Kidney epithelial cell (primary cell): Measurements from ENCODE around the gene ETV3. TPM values are rescaled to one million over a fixed set of nuclear protein-coding genes. Genes with fewer than 3 reads are reported as not detected.
A peak's percentile ranks its signal among the peaks of the same experiment; 100 is the strongest.

Experiments
- DNase-seq: peaks from one replicate; pipeline ENCODE4 v3.0.0-alpha.2; 2010; ENCODE audit warnings: low read depth
- H3K27me3 ChIP-seq: 2 replicates; pipeline ENCODE4 v1.6.0; 2011; ENCODE audit warnings: low read length; ENCODE audit not compliant: control insufficient read depth, insufficient read depth
- H3K36me3 ChIP-seq: 2 replicates; pipeline ENCODE4 v1.5.1; 2011; ENCODE audit warnings: low read length; ENCODE audit not compliant: control insufficient read depth, insufficient read depth
- H3K4me3 ChIP-seq: 2 replicates; pipeline ENCODE4 v1.5.1; 2011; ENCODE audit warnings: low read depth, mild to moderate bottlenecking, control low read depth, low read length
- CTCF ChIP-seq: IDR thresholded peaks from 2 replicates; pipeline ENCODE4 v1.5.1; 2011; ENCODE audit warnings: mild to moderate bottlenecking, moderate library complexity, low read length, control low read depth, inconsistent platforms; ENCODE audit not compliant: insufficient read depth, poor library complexity, severe bottlenecking
- total RNA-seq: library from RNA; depleted of rRNA; stranded (reverse); fragments of >200 nt; gene quantifications from 2 replicates; pipeline ENCODE4 v1.2.3, GENCODE V29; 2015

Gene ETV3
- total RNA-seq, 1 donor from 2014 or later: 16.6 TPM

GRCh38 chr1:157107702-157108101 lies 30.5 kb downstream of the ETV3 start:
- DNase-seq: no peak

GRCh38 chr1:157106813-157107189 lies 31.4 kb downstream of the ETV3 start:
- no peak for TF ChIP-seq CTCF
- DNase-seq: no peak
- Histone ChIP-seq H3K27me3 (peaks cover 43% of the 10 kb centered on the region), H3K4me3 (no peak overlapping the region), H3K36me3 (no peaks in the 10 kb centered on the region)

More at GRCh38 chr1:157107702-157108101, 30.5 kb downstream of the ETV3 start:
- peaks cover 49% of the 10 kb centered on the region for H3K27me3 ChIP-seq
- H3K4me3 ChIP-seq: no peak overlapping the region
- no peak for TF ChIP-seq CTCF
- no peaks in the 10 kb centered on the region for H3K36me3 ChIP-seq

- peak; percentile 26 for DNase-seq
- TF ChIP-seq CTCF: no peak
- H3K36me3 ChIP-seq: no peaks in the 10 kb centered on the region
Measured at GRCh38 chr1:157105988-157106812, 32.0 kb downstream of the ETV3 start.

GRCh38 chr1:157105298-157105987 lies 32.8 kb downstream of the ETV3 start:
- Histone ChIP-seq H3K36me3 (no peaks in the 10 kb centered on the region), H3K27me3 (peaks cover 35% of the 10 kb centered on the region), H3K4me3 (no peak overlapping the region)
- no peak for TF ChIP-seq CTCF
- no peak for DNase-seq

More at GRCh38 chr1:157105988-157106812, 32.0 kb downstream of the ETV3 start:
- peaks cover 37% of the 10 kb centered on the region for H3K27me3 ChIP-seq
- H3K4me3 ChIP-seq: no peak overlapping the region

GRCh38 chr1:157104598-157105293 lies 33.4 kb downstream of the ETV3 start:
- no peak for TF ChIP-seq CTCF
- Histone ChIP-seq H3K27me3 (peaks cover 35% of the 10 kb centered on the region), H3K4me3 (no peak overlapping the region), H3K36me3 (no peaks in the 10 kb centered on the region)
- DNase-seq: no peak
